ENCODE data around the gene THSD7B. TPM values are rescaled to one million over a fixed set of nuclear protein-coding genes. Genes with fewer than 3 reads are reported as not detected.

The THSD7B gene
- total and polyA plus RNA-seq, 7 donors: 0.03 to 0.67 (median 0.13) TPM; not detected in 1

DNA sequence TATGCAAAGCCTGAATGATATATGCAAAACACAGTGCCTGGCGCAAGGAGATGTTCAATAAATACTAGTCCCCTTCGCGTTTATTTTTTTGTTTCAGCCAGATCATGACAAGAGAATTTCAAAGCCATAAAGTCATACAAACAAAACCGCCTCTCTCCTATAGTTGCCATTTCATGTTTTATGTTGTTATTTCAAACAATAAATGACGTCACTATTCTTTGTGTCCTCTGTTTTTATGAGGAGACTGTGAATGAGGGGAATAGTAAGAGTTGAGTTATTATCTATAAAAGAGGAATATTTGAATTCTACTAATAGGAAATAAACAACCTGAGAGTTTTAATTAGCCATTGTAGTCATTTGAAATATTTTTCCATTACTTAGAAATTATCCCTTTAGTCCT, 464.5 kb downstream of the THSD7B start:
- Histone ChIP-seq H3K36me3 (ENCODE audit: insufficient read depth in 1 of 2, low read depth in 1 of 2) (no peaks in the 10 kb centered on the region), H3K9me3 (no peaks in the 10 kb centered on the region), H3K27ac (no peak overlapping the region), H3K4me1 (no peaks in the 10 kb centered on the region), H3K4me3 (no peak overlapping the region), H3K27me3 (ENCODE audit: insufficient read depth in 3 of 3, low read length in 2 of 3) (no peaks in the 10 kb centered on the region)
- TF ChIP-seq, protein P1, sequence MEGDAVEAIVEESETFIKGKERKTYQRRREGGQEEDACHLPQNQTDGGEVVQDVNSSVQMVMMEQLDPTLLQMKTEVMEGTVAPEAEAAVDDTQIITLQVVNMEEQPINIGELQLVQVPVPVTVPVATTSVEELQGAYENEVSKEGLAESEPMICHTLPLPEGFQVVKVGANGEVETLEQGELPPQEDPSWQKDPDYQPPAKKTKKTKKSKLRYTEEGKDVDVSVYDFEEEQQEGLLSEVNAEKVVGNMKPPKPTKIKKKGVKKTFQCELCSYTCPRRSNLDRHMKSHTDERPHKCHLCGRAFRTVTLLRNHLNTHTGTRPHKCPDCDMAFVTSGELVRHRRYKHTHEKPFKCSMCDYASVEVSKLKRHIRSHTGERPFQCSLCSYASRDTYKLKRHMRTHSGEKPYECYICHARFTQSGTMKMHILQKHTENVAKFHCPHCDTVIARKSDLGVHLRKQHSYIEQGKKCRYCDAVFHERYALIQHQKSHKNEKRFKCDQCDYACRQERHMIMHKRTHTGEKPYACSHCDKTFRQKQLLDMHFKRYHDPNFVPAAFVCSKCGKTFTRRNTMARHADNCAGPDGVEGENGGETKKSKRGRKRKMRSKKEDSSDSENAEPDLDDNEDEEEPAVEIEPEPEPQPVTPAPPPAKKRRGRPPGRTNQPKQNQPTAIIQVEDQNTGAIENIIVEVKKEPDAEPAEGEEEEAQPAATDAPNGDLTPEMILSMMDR (IDR thresholded peaks at IDR 0.05): no peak
- 77 to 87% (median 81%) methylated on average over 5 of the region's 5 CpGs for WGBS, 3 donors
- intact Hi-C loops (cut with DNase I): no loop called here
- DNase-seq: no peak
- ATAC-seq: no peak

GRCh38 chr2:137231628-137232027, 466.3 kb downstream of the THSD7B start:
- TF ChIP-seq, protein P1 (IDR thresholded peaks at IDR 0.05): no peak
- no peaks in the 10 kb centered on the region for H3K36me3 ChIP-seq (ENCODE audit: insufficient read depth in 1 of 2, low read depth in 1 of 2)
- H3K27ac ChIP-seq: no peak overlapping the region
- H3K27me3 ChIP-seq (ENCODE audit: insufficient read depth in 3 of 3, low read length in 2 of 3): no peaks in the 10 kb centered on the region
- ATAC-seq (no peak), DNase-seq (no peak)
- H3K9me3 ChIP-seq: no peaks in the 10 kb centered on the region
- intact Hi-C loops (cut with DNase I): no loop called here
- WGBS, 3 donors: 35 to 46% (median 38%) methylated on average over 4 of the region's 4 CpGs
- H3K4me3 ChIP-seq: no peak overlapping the region
- H3K4me1 ChIP-seq: no peaks in the 10 kb centered on the region

- H3K4me3 ChIP-seq: no peak overlapping the region
- H3K27ac ChIP-seq: no peak overlapping the region
- ATAC-seq (no peak), DNase-seq (no peak)
- H3K4me1 ChIP-seq: no peaks in the 10 kb centered on the region
- WGBS, 3 donors: 83 to 87% (median 84%) methylated on average over 2 of the region's 2 CpGs
- intact Hi-C loops (cut with DNase I): no loop called here
- no peaks in the 10 kb centered on the region for H3K9me3 ChIP-seq
- H3K27me3 ChIP-seq (ENCODE audit: insufficient read depth in 3 of 3, low read length in 2 of 3): no peaks in the 10 kb centered on the region
- H3K36me3 ChIP-seq (ENCODE audit: insufficient read depth in 1 of 2, low read depth in 1 of 2): no peaks in the 10 kb centered on the region
- TF ChIP-seq, protein P1 (IDR thresholded peaks at IDR 0.05): no peak
Observed at GRCh38 chr2:137232076-137232475, 466.7 kb downstream of the THSD7B start.

DNA sequence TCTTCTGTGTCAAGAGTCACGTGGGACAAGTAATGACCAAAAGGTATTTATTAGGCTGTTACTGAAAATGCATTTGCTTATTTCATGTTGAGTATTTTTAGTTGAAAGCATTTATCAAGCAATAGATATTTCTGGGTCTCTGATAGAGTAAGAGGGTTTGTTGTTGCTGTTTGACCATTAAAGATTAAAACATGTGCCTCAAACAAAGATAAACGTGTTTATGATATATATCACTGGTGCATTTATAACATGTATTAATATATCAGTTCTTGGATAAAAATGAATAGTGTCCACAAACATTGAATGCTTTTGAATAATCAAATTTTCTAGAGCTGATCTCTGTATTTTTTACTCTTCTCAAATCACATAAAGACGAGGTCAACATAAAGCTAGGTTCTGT, 467.7 kb downstream of the THSD7B start:
- H3K4me1 ChIP-seq: no peaks in the 10 kb centered on the region
- H3K4me3 ChIP-seq: no peak overlapping the region
- H3K27ac ChIP-seq: no peak overlapping the region
- H3K36me3 ChIP-seq (ENCODE audit: insufficient read depth in 1 of 2, low read depth in 1 of 2): no peaks in the 10 kb centered on the region
- no peak for ATAC-seq
- no peak for DNase-seq
- intact Hi-C loops (cut with DNase I): no loop called here
- TF ChIP-seq, protein P1 (IDR thresholded peaks at IDR 0.05): no peak
- H3K27me3 ChIP-seq (ENCODE audit: insufficient read depth in 3 of 3, low read length in 2 of 3): no peaks in the 10 kb centered on the region
- no peaks in the 10 kb centered on the region for H3K9me3 ChIP-seq
- 85 to 87% (median 86%) methylated on average over 3 of the region's 3 CpGs for WGBS, 3 donors

- TF ChIP-seq, protein P1 (IDR thresholded peaks at IDR 0.05): no peak
- ATAC-seq: no peak
- Histone ChIP-seq H3K27ac (no peak overlapping the region), H3K9me3 (no peaks in the 10 kb centered on the region), H3K4me3 (no peak overlapping the region), H3K36me3 (ENCODE audit: insufficient read depth in 1 of 2, low read depth in 1 of 2) (no peaks in the 10 kb centered on the region), H3K27me3 (ENCODE audit: insufficient read depth in 3 of 3, low read length in 2 of 3) (no peaks in the 10 kb centered on the region), H3K4me1 (no peaks in the 10 kb centered on the region)
- no peak for DNase-seq
- intact Hi-C loops (cut with DNase I): no loop called here
- WGBS, 3 donors: 57 to 67% (median 65%) methylated on average over 4 of the region's 4 CpGs
Observed at GRCh38 chr2:137237055-137237454, 471.7 kb downstream of the THSD7B start.
